ENCODE data around the gene WDTC1.

DNA sequence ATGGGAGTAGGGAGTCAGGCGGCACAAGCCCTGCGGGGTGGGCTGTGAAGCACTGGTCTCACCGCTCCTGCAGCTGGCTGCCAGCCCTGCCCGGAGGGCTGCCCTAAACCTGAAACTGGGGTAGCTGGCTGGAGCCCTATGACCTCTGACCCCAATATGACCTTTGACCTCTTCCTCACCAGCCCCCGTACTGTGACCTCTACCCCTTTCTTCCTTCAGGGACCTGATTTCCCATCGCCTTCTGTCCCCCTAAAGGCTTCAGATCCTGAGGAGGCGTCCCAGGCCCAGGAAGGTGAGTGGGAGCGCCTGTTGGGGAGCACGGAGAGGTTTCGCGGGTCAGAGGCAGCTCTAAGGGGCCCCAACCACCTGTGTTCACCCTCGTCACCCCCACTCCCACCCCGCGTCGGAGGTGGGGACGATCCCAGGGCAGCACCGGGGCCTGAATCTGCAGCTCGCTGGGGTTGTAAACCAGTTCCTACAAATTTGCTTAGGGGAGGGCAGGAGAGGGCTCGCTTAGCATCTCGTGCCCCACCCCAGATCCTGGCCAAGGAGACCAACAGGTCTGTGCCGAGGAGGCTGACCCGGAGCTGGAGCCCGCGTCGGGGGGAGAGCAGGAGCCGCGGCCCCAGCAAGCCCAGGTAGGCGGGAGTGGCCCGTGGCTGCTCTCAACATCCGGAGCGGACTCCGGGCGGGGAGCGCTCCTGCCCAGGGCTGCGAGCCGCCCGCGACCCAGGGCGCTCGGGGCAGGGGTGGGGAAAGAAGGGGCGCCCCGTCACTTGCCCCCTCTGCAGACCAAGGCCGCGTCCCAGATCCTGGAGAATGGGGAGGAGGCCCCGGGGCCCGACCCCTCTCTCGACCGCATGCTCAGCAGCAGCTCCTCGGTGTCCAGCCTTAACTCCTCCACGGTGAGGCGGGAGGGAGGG is 114.7 kb downstream of the WDTC1 start:
- TF ChIP-seq, protein P1, sequence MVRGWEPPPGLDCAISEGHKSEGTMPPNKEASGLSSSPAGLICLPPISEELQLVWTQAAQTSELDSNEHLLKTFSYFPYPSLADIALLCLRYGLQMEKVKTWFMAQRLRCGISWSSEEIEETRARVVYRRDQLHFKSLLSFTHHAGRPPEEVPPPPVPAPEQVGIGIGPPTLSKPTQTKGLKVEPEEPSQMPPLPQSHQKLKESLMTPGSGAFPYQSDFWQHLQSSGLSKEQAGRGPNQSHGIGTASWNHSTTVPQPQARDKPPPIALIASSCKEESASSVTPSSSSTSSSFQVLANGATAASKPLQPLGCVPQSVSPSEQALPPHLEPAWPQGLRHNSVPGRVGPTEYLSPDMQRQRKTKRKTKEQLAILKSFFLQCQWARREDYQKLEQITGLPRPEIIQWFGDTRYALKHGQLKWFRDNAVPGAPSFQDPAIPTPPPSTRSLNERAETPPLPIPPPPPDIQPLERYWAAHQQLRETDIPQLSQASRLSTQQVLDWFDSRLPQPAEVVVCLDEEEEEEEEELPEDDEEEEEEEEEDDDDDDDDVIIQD (CRISPR knock-in tag; IDR thresholded peaks at IDR 0.05; ENCODE audit: low read depth): no peak
- TF ChIP-seq HOXD1 (CRISPR knock-in tag; IDR thresholded peaks at IDR 0.05) (no peak), ZFX (CRISPR knock-in tag; IDR thresholded peaks at IDR 0.05; ENCODE audit: low read depth) (peak; percentile 45; the same call in 1 of the 2 replicates), GABPA (IDR thresholded peaks at IDR 0.05; ENCODE audit: low read depth, low read length) (no peak), GABPA (CRISPR knock-in tag; IDR thresholded peaks at IDR 0.05; ENCODE audit: low read depth) (no peak), MIER3 (CRISPR knock-in tag; IDR thresholded peaks at IDR 0.05; ENCODE audit: borderline replicate concordance) (no peak), ZNF296 (CRISPR knock-in tag; conservative IDR thresholded peaks at IDR 0.05) (no peak), CBX5 (CRISPR knock-in tag; IDR thresholded peaks at IDR 0.05; ENCODE audit: borderline replicate concordance) (no peak), ZNF577 (CRISPR knock-in tag; IDR thresholded peaks at IDR 0.05; ENCODE audit: borderline replicate concordance, low read depth) (no peak), PCBP1 (IDR thresholded peaks at IDR 0.05; ENCODE audit: borderline replicate concordance, low read depth, low read length) (no peak), KLF13 (CRISPR knock-in tag; IDR thresholded peaks at IDR 0.05) (no peak), SMARCC2 (IDR thresholded peaks at IDR 0.05) (no peak)
- TF ChIP-seq, protein P2, sequence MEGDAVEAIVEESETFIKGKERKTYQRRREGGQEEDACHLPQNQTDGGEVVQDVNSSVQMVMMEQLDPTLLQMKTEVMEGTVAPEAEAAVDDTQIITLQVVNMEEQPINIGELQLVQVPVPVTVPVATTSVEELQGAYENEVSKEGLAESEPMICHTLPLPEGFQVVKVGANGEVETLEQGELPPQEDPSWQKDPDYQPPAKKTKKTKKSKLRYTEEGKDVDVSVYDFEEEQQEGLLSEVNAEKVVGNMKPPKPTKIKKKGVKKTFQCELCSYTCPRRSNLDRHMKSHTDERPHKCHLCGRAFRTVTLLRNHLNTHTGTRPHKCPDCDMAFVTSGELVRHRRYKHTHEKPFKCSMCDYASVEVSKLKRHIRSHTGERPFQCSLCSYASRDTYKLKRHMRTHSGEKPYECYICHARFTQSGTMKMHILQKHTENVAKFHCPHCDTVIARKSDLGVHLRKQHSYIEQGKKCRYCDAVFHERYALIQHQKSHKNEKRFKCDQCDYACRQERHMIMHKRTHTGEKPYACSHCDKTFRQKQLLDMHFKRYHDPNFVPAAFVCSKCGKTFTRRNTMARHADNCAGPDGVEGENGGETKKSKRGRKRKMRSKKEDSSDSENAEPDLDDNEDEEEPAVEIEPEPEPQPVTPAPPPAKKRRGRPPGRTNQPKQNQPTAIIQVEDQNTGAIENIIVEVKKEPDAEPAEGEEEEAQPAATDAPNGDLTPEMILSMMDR (CRISPR knock-in tag; IDR thresholded peaks at IDR 0.05): no peak
